ENCODE results near the gene LRP6. TPM values are rescaled to one million over a fixed set of nuclear protein-coding genes. Genes with fewer than 3 reads are reported as not detected.
"Not testable (repeated sequence)": the region's sequence is repeated elsewhere in the genome, so short reads cannot be mapped to it uniquely, and the experiment has no call there.

Gene LRP6
- 1 to 10 TPM in 1 of 2 experiments, under 1 TPM in 1; 0.94 to 2.4 TPM for total RNA-seq
- polyA plus RNA-seq = 0.12 TPM

DNA sequence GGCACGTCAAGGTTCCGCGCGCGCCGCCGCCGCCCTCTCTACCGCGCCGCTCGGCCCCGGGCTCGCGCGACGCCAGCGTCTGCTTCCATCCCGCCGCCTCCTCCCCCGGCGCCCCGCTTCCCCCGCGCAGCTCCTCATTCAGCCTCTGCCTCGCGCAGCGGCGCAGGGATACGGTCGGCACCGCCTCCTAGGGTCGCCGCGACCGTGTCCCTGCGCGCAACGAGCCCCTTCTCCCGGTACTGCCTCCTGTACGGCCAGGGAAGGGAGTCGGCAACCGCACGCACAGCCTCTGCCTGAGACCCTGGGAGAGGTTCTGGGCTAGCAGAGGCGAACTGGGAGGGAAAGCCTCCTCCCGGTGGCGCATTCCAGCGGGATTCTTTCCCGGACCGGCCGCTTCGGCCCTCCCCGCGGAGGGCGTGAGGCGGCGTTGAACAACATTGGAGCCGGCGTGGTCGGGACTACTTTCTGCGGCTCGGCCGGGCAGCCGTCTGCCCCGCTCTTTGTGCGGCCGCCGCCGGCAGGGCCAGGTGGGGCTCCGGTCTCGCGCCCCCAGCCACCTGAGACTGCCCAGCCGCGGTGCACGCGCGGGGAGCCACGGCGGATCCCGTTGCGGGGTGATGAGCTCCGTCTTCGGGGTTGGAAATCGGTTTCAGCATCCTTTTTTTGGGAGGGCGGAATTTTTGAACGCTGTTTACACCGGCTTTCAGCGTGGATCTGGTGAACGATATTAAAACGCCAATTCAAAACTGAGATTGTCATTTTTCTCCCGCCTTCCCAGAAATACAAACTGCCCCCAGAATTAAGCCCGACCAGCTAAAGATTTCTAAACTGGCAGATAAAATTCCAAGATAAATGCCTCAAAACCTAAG lies at the start of gene LRP6:
Gene LRP6, minus strand, starts transcription at position 172 of the 869 bp plus-strand sequence. CDS start 309 bp downstream, outside the sequence.
- H3K27ac Mint-ChIP-seq = peak within 1 kb of the TSS in 4 of 8 donors; percentile 29 to 47 (median 31)
- Histone ChIP-seq H3K27me3 (ENCODE audit: insufficient read depth, low read length, poor library complexity, severe bottlenecking) (no peaks in the 10 kb centered on the region), H3K4me3 (ENCODE audit: low read length) (peak within 1 kb of the TSS; percentile 72), H3K9me3 (ENCODE audit: low read length) (no peaks in the 10 kb centered on the region), H3K4me1 (ENCODE audit: insufficient read depth, low read length) (peaks cover 21% of the 10 kb centered on the region), H3K36me3 (ENCODE audit: insufficient read depth, low read length) (no peaks in the 10 kb centered on the region), H3K27ac (ENCODE audit: low read depth, low read length) (peak within 1 kb of the TSS; percentile 16)
- no peaks in the 10 kb centered on the region for H3K36me3 Mint-ChIP-seq
- CTCF ChIA-PET = no interaction called here
- H3K4me1 Mint-ChIP-seq = peaks cover 15 to 25% (median 22%) of the 10 kb centered on the region in 3 donors
- H3K4me3 Mint-ChIP-seq = peak within 1 kb of the TSS; percentile 58 to 90 (median 82)
- peak; percentile 13 to 75 (median 43) for DNase-seq
- H3K27me3 Mint-ChIP-seq = peaks cover 28 to 44% of the 10 kb centered on the region in 2 donors
- H3K9me3 Mint-ChIP-seq = peaks cover 0 to 6% (median 0%) of the 10 kb centered on the region in 5 donors
- POLR2A ChIA-PET = interaction anchor here (0.5 kb wide), 1 partner anchor 448 kb away, joined by 3 read pairs; no protein-coding TSS in a partner anchor

DNA sequence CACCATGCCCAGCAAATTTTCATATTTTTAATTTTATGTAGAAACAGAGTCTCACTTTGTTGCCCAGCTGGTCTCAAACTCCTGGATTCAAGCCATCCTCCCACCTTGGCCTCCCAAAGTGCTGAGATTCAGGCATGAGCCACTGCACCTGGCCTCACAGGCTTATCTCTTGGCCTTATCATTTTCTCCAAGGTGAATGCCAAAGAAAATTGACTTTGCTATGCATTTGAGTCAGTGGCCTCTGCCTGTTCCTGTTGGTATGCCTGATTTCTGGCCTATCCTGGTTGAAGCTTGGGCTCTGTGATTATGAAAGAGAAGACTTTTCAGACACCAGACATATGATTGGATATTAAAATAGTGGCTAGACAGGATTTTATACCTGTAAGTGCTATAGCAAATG lies 49.0 kb upstream of the LRP6 start:
- H3K9me3 Mint-ChIP-seq = peaks cover 0 to 2% (median 0%) of the 10 kb centered on the region in 5 donors
- ChIA-PET POLR2A (no interaction called here), CTCF (no interaction called here)
- Histone ChIP-seq H3K27me3 (ENCODE audit: insufficient read depth, low read length, poor library complexity, severe bottlenecking) (no peaks in the 10 kb centered on the region), H3K4me3 (ENCODE audit: low read length) (no peak overlapping the region), H3K4me1 (ENCODE audit: insufficient read depth, low read length) (no peaks in the 10 kb centered on the region), H3K36me3 (ENCODE audit: insufficient read depth, low read length) (no peaks in the 10 kb centered on the region), H3K9me3 (ENCODE audit: low read length) (no peaks in the 10 kb centered on the region), H3K27ac (ENCODE audit: low read depth, low read length) (no peak overlapping the region)
- no peaks in the 10 kb centered on the region for H3K4me1 Mint-ChIP-seq
- no peak overlapping the region for H3K27ac Mint-ChIP-seq
- no peak overlapping the region for H3K4me3 Mint-ChIP-seq
- peaks cover 0 to 7% (median 0%) of the 10 kb centered on the region in 3 donors for H3K36me3 Mint-ChIP-seq
- H3K27me3 Mint-ChIP-seq = peaks cover 7 to 26% of the 10 kb centered on the region in 2 donors
- DNase-seq = no peak

DNA sequence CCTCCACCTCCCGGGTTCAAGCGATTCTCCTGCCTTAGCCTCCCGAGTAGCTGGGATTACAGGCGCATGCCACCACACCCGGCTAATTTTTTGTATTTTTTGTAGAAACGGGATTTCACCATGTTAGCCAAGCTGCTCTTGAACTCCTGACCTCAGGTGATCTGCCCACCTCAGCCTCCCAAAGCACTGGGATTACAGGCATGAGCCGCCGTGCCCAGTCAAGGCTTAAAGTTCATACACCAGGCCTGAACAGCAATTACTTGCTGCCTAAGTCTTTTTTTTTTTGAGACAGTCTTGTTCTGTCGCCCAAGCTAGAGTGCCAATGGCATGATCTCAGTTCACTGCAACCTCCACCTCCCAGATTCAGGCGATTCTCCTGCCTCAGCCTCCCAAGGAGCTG lies 43.9 kb upstream of the LRP6 start:
- H3K27me3 ChIP-seq (ENCODE audit: insufficient read depth, low read length, poor library complexity, severe bottlenecking); POLR2A ChIA-PET; CTCF ChIA-PET: not testable (repeated sequence)

DNA sequence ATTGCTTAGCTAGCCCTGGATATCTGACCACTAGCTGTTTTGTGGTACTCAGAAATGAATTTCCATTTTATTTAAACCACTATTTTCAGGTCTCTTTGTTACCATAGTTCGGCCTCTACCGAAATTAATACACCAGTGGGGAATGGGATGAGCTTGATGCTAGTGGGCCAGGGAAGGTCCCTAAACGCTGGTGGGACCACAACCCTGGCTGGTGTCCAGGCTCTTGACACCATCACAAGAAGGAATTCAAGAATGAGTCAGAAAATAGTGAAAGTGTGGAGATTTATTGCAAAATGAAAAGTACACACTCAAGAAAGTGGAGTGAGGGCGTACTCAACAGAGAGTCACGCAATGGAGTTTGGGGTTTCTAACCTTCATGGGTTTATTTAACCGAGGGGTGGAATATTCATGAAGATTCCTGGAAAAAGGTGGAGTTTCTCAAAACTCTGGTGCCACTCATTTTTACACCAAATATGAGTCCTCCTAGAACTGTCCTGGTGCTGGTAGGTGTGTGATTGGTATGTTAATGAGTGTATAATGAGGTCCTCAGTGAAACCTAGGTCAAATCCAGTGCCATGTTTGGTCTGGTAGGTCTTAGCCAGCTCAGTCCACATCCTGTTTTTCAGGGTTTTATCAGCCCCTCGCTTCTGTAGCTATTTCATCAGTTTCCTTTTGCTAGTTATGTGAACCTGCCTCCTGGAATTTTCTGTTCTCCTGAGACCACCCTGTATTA lies 38.9 kb upstream of the LRP6 start:
- CTCF ChIA-PET = interaction anchor here (1.2 kb wide), 1 partner anchor 22 kb away, joined by 3 read pairs; no protein-coding TSS in a partner anchor

More for the DNA sequence above, 43.9 kb upstream of the LRP6 start:
- H3K9me3 Mint-ChIP-seq; H3K9me3 ChIP-seq (ENCODE audit: low read length); H3K36me3 ChIP-seq (ENCODE audit: insufficient read depth, low read length); DNase-seq; H3K36me3 Mint-ChIP-seq; H3K4me3 ChIP-seq (ENCODE audit: low read length); H3K27ac Mint-ChIP-seq; H3K4me3 Mint-ChIP-seq; H3K27ac ChIP-seq (ENCODE audit: low read depth, low read length); H3K4me1 Mint-ChIP-seq; H3K4me1 ChIP-seq (ENCODE audit: insufficient read depth, low read length): not testable (repeated sequence)
- H3K27me3 Mint-ChIP-seq = peaks cover 7 to 13% of the 10 kb centered on the region in 2 donors

DNA sequence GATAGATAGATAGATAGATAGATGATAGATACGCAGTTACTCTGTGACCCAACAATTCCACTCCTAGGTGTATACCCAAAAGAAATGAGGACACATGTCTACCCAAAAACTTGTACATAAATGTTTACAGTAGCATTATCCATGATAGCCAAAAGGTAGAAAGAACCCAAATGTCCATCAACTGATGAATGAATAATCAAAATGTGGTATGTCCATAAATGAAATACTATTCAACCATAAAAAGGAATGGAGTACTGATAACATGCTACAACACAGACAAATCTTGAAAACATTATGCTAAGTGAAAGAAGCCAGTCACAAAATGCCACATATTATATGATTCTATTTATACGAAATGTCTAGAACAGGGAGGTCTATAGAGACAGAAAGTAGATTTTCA lies 36.1 kb upstream of the LRP6 start:
- Histone ChIP-seq H3K36me3 (ENCODE audit: insufficient read depth, low read length) (no peaks in the 10 kb centered on the region), H3K9me3 (ENCODE audit: low read length) (no peaks in the 10 kb centered on the region), H3K4me3 (ENCODE audit: low read length) (no peak overlapping the region), H3K27ac (ENCODE audit: low read depth, low read length) (no peak overlapping the region), H3K27me3 (ENCODE audit: insufficient read depth, low read length, poor library complexity, severe bottlenecking) (no peaks in the 10 kb centered on the region), H3K4me1 (ENCODE audit: insufficient read depth, low read length) (no peaks in the 10 kb centered on the region)
- CTCF ChIA-PET = no interaction called here
- Mint-ChIP-seq H3K27ac (no peak overlapping the region), H3K9me3 (peaks cover 0 to 7% (median 5%) of the 10 kb centered on the region in 5 donors), H3K36me3 (peaks cover 0 to 4% (median 0%) of the 10 kb centered on the region in 3 donors), H3K27me3 (peaks cover 3 to 14% of the 10 kb centered on the region in 2 donors), H3K4me3 (no peak overlapping the region), H3K4me1 (no peaks in the 10 kb centered on the region)
- POLR2A ChIA-PET = no interaction called here
- no peak for DNase-seq

More for the DNA sequence above, 38.9 kb upstream of the LRP6 start:
- peaks cover 0 to 4% (median 0%) of the 10 kb centered on the region in 3 donors for H3K36me3 Mint-ChIP-seq
- H3K4me3 ChIP-seq (ENCODE audit: low read length) = no peak overlapping the region
- H3K27ac ChIP-seq (ENCODE audit: low read depth, low read length) = no peak overlapping the region
- H3K4me3 Mint-ChIP-seq = no peak overlapping the region
- H3K4me1 ChIP-seq (ENCODE audit: insufficient read depth, low read length) = no peaks in the 10 kb centered on the region
- H3K9me3 ChIP-seq (ENCODE audit: low read length) = no peaks in the 10 kb centered on the region
- H3K27ac Mint-ChIP-seq = peak overlapping the region in 1 of 8 donors; percentile 61
- DNase-seq = no peak
- H3K9me3 Mint-ChIP-seq = peaks cover 0 to 7% (median 5%) of the 10 kb centered on the region in 5 donors
- no peaks in the 10 kb centered on the region for H3K27me3 ChIP-seq (ENCODE audit: insufficient read depth, low read length, poor library complexity, severe bottlenecking)
- POLR2A ChIA-PET = no interaction called here
- peaks cover 5 to 14% of the 10 kb centered on the region in 2 donors for H3K27me3 Mint-ChIP-seq
- H3K36me3 ChIP-seq (ENCODE audit: insufficient read depth, low read length) = no peaks in the 10 kb centered on the region
- no peaks in the 10 kb centered on the region for H3K4me1 Mint-ChIP-seq

DNA sequence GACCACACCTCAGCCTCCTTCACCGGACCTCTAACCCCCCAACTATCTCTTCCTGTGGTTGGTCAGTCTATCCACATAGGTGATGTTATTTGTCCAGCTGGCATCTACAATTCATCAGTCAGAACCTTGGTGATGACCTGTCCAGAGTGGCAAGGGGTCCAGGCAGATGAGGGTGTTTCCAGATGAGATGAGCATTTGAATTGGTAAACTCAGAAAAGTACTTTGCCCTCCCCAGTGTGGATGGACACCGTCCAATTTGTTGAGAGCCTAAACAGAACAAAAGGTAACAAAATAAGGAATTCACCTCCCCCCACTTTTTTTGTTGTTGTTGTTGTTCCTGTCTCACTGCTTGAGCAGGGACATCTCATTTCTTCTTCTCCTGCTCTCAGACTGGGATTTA lies 34.3 kb upstream of the LRP6 start:
- POLR2A ChIA-PET = no interaction called here
- Mint-ChIP-seq H3K36me3 (peaks cover 0 to 4% (median 0%) of the 10 kb centered on the region in 3 donors), H3K9me3 (peaks cover 0 to 7% (median 5%) of the 10 kb centered on the region in 5 donors), H3K27ac (peak overlapping the region in 1 of 8 donors; percentile 11), H3K4me3 (no peak overlapping the region), H3K4me1 (no peaks in the 10 kb centered on the region), H3K27me3 (peaks cover 3 to 14% of the 10 kb centered on the region in 2 donors)
- Histone ChIP-seq H3K9me3 (ENCODE audit: low read length) (no peaks in the 10 kb centered on the region), H3K27me3 (ENCODE audit: insufficient read depth, low read length, poor library complexity, severe bottlenecking) (no peaks in the 10 kb centered on the region), H3K36me3 (ENCODE audit: insufficient read depth, low read length) (no peaks in the 10 kb centered on the region), H3K4me3 (ENCODE audit: low read length) (no peak overlapping the region), H3K27ac (ENCODE audit: low read depth, low read length) (no peak overlapping the region), H3K4me1 (ENCODE audit: insufficient read depth, low read length) (no peaks in the 10 kb centered on the region)
- DNase-seq = no peak
- CTCF ChIA-PET = no interaction called here

DNA sequence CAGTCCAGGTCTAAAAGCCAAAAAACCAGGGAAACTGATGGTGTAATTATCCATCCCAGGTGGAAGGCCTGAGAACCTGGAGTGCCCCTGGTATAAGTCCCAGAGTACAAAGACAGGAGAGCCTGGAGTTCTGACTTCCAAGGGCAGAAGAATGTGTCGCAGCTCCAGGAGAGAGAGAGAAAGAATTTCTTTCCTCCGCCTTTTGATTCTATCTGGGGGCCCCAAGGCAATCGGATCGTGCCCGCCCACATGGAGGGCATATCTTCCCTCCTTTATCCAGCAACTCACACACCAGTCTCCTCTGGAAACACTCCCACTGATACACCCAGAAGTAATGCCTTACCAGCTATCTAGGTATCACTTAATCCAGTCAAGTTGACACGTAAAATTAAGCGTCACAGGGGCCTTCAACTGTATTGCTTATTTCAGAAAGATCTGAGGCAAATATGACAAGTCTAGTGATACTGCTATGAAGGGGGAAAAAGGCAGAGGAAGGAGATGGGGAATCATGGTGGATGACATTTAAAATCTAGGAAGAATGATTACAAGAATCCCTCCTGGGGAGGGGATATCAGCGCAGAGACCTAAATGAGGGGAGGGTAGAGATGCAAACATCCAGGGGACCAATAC lies 30.5 kb upstream of the LRP6 start:
- Histone ChIP-seq H3K27me3 (ENCODE audit: insufficient read depth, low read length, poor library complexity, severe bottlenecking) (no peaks in the 10 kb centered on the region), H3K36me3 (ENCODE audit: insufficient read depth, low read length) (no peaks in the 10 kb centered on the region), H3K9me3 (ENCODE audit: low read length) (no peaks in the 10 kb centered on the region), H3K4me3 (ENCODE audit: low read length) (no peak overlapping the region), H3K4me1 (ENCODE audit: insufficient read depth, low read length) (no peaks in the 10 kb centered on the region), H3K27ac (ENCODE audit: low read depth, low read length) (no peak overlapping the region)
- Mint-ChIP-seq H3K36me3 (no peaks in the 10 kb centered on the region), H3K4me3 (no peak overlapping the region), H3K27ac (no peak overlapping the region), H3K9me3 (peaks cover 0 to 3% (median 0%) of the 10 kb centered on the region in 5 donors), H3K27me3 (peaks cover 2 to 16% of the 10 kb centered on the region in 2 donors), H3K4me1 (no peaks in the 10 kb centered on the region)
- DNase-seq = no peak
- CTCF ChIA-PET = interaction anchor here (1.1 kb wide), 1 partner anchor 11 kb away, joined by 3 read pairs; no protein-coding TSS in a partner anchor
- POLR2A ChIA-PET = no interaction called here

All from CD8-positive, alpha-beta memory T cell (primary cell).